IPS DF 6.9 (cell line): ENCODE measurements around the gene SYNGAP1.
"Not testable (repeated sequence)": the region's sequence is repeated elsewhere in the genome, so short reads cannot be mapped to it uniquely, and the experiment has no call there.

Experiments used
- DNase-seq: peaks from one replicate; pipeline ENCODE4 v3.0.0-alpha.2; 2013; ENCODE audit warnings: low read depth, low spot score
- H3K27ac ChIP-seq: one replicate; pipeline ENCODE4 v1.5.1; 2013; ENCODE audit warnings: low read length, control low read depth
- H3K27me3 ChIP-seq: 2 replicates; pipeline ENCODE4 v1.6.1; 2013; ENCODE audit warnings: mild to moderate bottlenecking, low read length; ENCODE audit not compliant: control insufficient read depth, insufficient read depth
- H3K36me3 ChIP-seq: 2 replicates; pipeline ENCODE4 v1.6.1; 2013; ENCODE audit warnings: low read length; ENCODE audit not compliant: control insufficient read depth, insufficient read depth
- H3K4me1 ChIP-seq: 2 replicates; pipeline ENCODE4 v1.6.1; 2013; ENCODE audit warnings: low read length; ENCODE audit not compliant: control insufficient read depth, insufficient read depth
- H3K4me3 ChIP-seq: 2 replicates; pipeline ENCODE4 v1.5.1; 2013; ENCODE audit warnings: mild to moderate bottlenecking, low read length
- H3K9me3 ChIP-seq: 2 replicates; pipeline ENCODE4 v1.6.1; 2013; ENCODE audit warnings: low read length, inconsistent platforms; ENCODE audit not compliant: control insufficient read depth, insufficient read depth
- WGBS: extraction: QIAGEN DNeasy Blood & Tissue Kit; methylation state at CpG from one replicate; pipeline ENCODE4 v1.1.7; 2013; ENCODE audit warnings: mixed read lengths, missing lambda C conversion rate; ENCODE audit not compliant: insufficient read length, insufficient coverage; 5-methylcytosine and 5-hydroxymethylcytosine counted together

The SYNGAP1 gene

GRCh38 chr6:33477864-33478263 lies 58.0 kb downstream of the SYNGAP1 start:
- Histone ChIP-seq H3K36me3 (no peaks in the 10 kb centered on the region), H3K27ac (no peak overlapping the region), H3K9me3 (no peaks in the 10 kb centered on the region), H3K27me3 (no peaks in the 10 kb centered on the region), H3K4me3 (no peak overlapping the region), H3K4me1 (no peaks in the 10 kb centered on the region)
- no peak for DNase-seq
- WGBS: no CpG with 5 or more reads among the region's 3 CpGs

- H3K36me3 ChIP-seq: no peaks in the 10 kb centered on the region
- H3K9me3 ChIP-seq: no peaks in the 10 kb centered on the region
- H3K4me1 ChIP-seq: no peaks in the 10 kb centered on the region
- no peak overlapping the region for H3K4me3 ChIP-seq
- DNase-seq: no peak
- H3K27me3 ChIP-seq: no peaks in the 10 kb centered on the region
- WGBS: no CpG with 5 or more reads among the region's 1 CpG
- H3K27ac ChIP-seq: no peak overlapping the region
These were observed 61.3 kb downstream of the SYNGAP1 start for GRCh38 chr6:33481192-33481591.

GRCh38 chr6:33482620-33483019 lies 62.8 kb downstream of the SYNGAP1 start:
- H3K4me3 ChIP-seq, H3K9me3 ChIP-seq, H3K27me3 ChIP-seq, H3K36me3 ChIP-seq, H3K27ac ChIP-seq, DNase-seq, H3K4me1 ChIP-seq: not testable (repeated sequence)
- WGBS: no CpG with 5 or more reads among the region's 5 CpGs

GRCh38 chr6:33483678-33484077 lies 63.8 kb downstream of the SYNGAP1 start:
- no peak overlapping the region for H3K4me3 ChIP-seq
- no peaks in the 10 kb centered on the region for H3K4me1 ChIP-seq
- no peaks in the 10 kb centered on the region for H3K27me3 ChIP-seq
- H3K9me3 ChIP-seq: no peaks in the 10 kb centered on the region
- WGBS: no CpG with 5 or more reads among the region's 3 CpGs
- no peak for DNase-seq
- H3K36me3 ChIP-seq: no peaks in the 10 kb centered on the region
- no peak overlapping the region for H3K27ac ChIP-seq

GRCh38 chr6:33484673-33485262 lies 64.9 kb downstream of the SYNGAP1 start:
- not testable (repeated sequence) for H3K36me3 ChIP-seq, DNase-seq, H3K9me3 ChIP-seq, H3K4me3 ChIP-seq, H3K4me1 ChIP-seq, H3K27me3 ChIP-seq, H3K27ac ChIP-seq
- no CpG with 5 or more reads among the region's 6 CpGs for WGBS

GRCh38 chr6:33485680-33486079 lies 65.8 kb downstream of the SYNGAP1 start:
- not testable (repeated sequence) for H3K4me3 ChIP-seq

GRCh38 chr6:33488339-33488738 lies 68.5 kb downstream of the SYNGAP1 start:
- WGBS: no CpG with 5 or more reads among the region's 7 CpGs
- DNase-seq: no peak
- H3K4me1 ChIP-seq: no peaks in the 10 kb centered on the region
- H3K9me3 ChIP-seq: no peaks in the 10 kb centered on the region
- no peaks in the 10 kb centered on the region for H3K36me3 ChIP-seq
- no peak overlapping the region for H3K27ac ChIP-seq
- no peaks in the 10 kb centered on the region for H3K27me3 ChIP-seq
- H3K4me3 ChIP-seq: no peak overlapping the region

More at GRCh38 chr6:33485680-33486079, 65.8 kb downstream of the SYNGAP1 start:
- H3K4me1 ChIP-seq, H3K36me3 ChIP-seq, H3K27ac ChIP-seq, H3K9me3 ChIP-seq, H3K27me3 ChIP-seq, DNase-seq: not testable (repeated sequence)
- no CpG with 5 or more reads among the region's 25 CpGs for WGBS

- Histone ChIP-seq H3K27me3 (no peaks in the 10 kb centered on the region), H3K27ac (no peak overlapping the region), H3K9me3 (no peaks in the 10 kb centered on the region), H3K4me1 (no peaks in the 10 kb centered on the region), H3K36me3 (no peaks in the 10 kb centered on the region), H3K4me3 (no peak overlapping the region)
- no CpG with 5 or more reads among the region's 3 CpGs for WGBS
- DNase-seq: no peak
These were observed 70.3 kb downstream of the SYNGAP1 start for GRCh38 chr6:33490198-33490597.

- no peak for DNase-seq
- Histone ChIP-seq H3K36me3 (no peaks in the 10 kb centered on the region), H3K27me3 (no peaks in the 10 kb centered on the region), H3K9me3 (no peaks in the 10 kb centered on the region), H3K27ac (no peak overlapping the region), H3K4me1 (no peaks in the 10 kb centered on the region), H3K4me3 (no peak overlapping the region)
- no CpG with 5 or more reads among the region's 6 CpGs for WGBS
These were observed 70.8 kb downstream of the SYNGAP1 start for GRCh38 chr6:33490621-33491020.

- no peaks in the 10 kb centered on the region for H3K4me1 ChIP-seq
- H3K4me3 ChIP-seq: no peak overlapping the region
- no peak for DNase-seq
- no peaks in the 10 kb centered on the region for H3K36me3 ChIP-seq
- H3K27ac ChIP-seq: no peak overlapping the region
- WGBS: no CpG with 5 or more reads among the region's 4 CpGs
- H3K27me3 ChIP-seq: no peaks in the 10 kb centered on the region
- no peaks in the 10 kb centered on the region for H3K9me3 ChIP-seq
These were observed 72.2 kb downstream of the SYNGAP1 start for GRCh38 chr6:33492093-33492492.

GRCh38 chr6:33497157-33497556 lies 77.3 kb downstream of the SYNGAP1 start:
- no peak overlapping the region for H3K4me3 ChIP-seq
- H3K4me1 ChIP-seq: no peaks in the 10 kb centered on the region
- no peak overlapping the region for H3K27ac ChIP-seq
- H3K36me3 ChIP-seq: no peaks in the 10 kb centered on the region
- no peaks in the 10 kb centered on the region for H3K9me3 ChIP-seq
- DNase-seq: no peak
- no peaks in the 10 kb centered on the region for H3K27me3 ChIP-seq
- WGBS: no CpG with 5 or more reads among the region's 7 CpGs
